T-helper 2 cell (primary cell): ENCODE data around the gene FDXR.
A peak's percentile ranks its signal among the peaks of the same experiment; 100 is the strongest.
"Not testable (repeated sequence)": the region's sequence is repeated elsewhere in the genome, so short reads cannot be mapped to it uniquely, and the experiment has no call there.

Experiments used
- DNase-seq, 5 experiments: peaks; one replicate each; pipeline versions ENCODE4 v3.0.0 to v3.0.0-alpha.2; 2012 to 2022
- total RNA-seq, 2 donors: gene quantifications; one replicate each; lab custom pipeline; 2026; lab: John Stamatoyannopoulos, UW

Gene FDXR
- total RNA-seq = 2.8 to 5.6 reads per million in 2 donors

- no peak for DNase-seq
Measured at GRCh38 chr17:74872313-74873036, at the start of gene FDXR. FDXR (minus strand) TSS chr17:74872994; CDS start chr17:74872944, 50 bp downstream.

GRCh38 chr17:74922172-74922571 is 49.4 kb upstream of the FDXR start:
- no peak for DNase-seq

GRCh38 chr17:74921769-74922168 is 49.0 kb upstream of the FDXR start:
- no peak for DNase-seq

GRCh38 chr17:74921026-74921681 is 48.4 kb upstream of the FDXR start:
- DNase-seq = no peak

- DNase-seq = no peak
Measured at GRCh38 chr17:74920642-74921025, 47.8 kb upstream of the FDXR start.

GRCh38 chr17:74920306-74920620 is 47.5 kb upstream of the FDXR start:
- no peak for DNase-seq

GRCh38 chr17:74919440-74920305 is 46.9 kb upstream of the FDXR start:
- DNase-seq = peak in 1 of 5 experiments; percentile 17

- DNase-seq = no peak
Measured at GRCh38 chr17:74918906-74919305, 46.1 kb upstream of the FDXR start.

- no peak for DNase-seq
Measured at GRCh38 chr17:74917430-74917829, 44.6 kb upstream of the FDXR start.

- DNase-seq = no peak
Measured at GRCh38 chr17:74916851-74917199, 44.0 kb upstream of the FDXR start.

GRCh38 chr17:74916136-74916850 is 43.5 kb upstream of the FDXR start:
- no peak for DNase-seq

- DNase-seq = not testable (repeated sequence)
Measured at GRCh38 chr17:74911423-74911822, 38.6 kb upstream of the FDXR start.

GRCh38 chr17:74909097-74909496 is 36.3 kb upstream of the FDXR start:
- DNase-seq = not testable (repeated sequence)

- no peak for DNase-seq
Measured at GRCh38 chr17:74907012-74907411, 34.2 kb upstream of the FDXR start.

- DNase-seq = not testable (repeated sequence)
Measured at GRCh38 chr17:74906214-74906793, 33.5 kb upstream of the FDXR start.

- DNase-seq = no peak
Measured at GRCh38 chr17:74904687-74905409, 32.1 kb upstream of the FDXR start.

GRCh38 chr17:74903671-74904070 is 30.9 kb upstream of the FDXR start:
- no peak for DNase-seq

- DNase-seq = no peak
Measured at GRCh38 chr17:74903034-74903433, 30.2 kb upstream of the FDXR start.

GRCh38 chr17:74901353-74902135 is 28.8 kb upstream of the FDXR start:
- DNase-seq = no peak

GRCh38 chr17:74900208-74900607 is 27.4 kb upstream of the FDXR start:
- DNase-seq = no peak

GRCh38 chr17:74898376-74898946 is 25.7 kb upstream of the FDXR start:
- no peak for DNase-seq
